Transverse colon (tissue), 4 donors: Measurements from ENCODE around the gene DES. TPM values are rescaled to one million over a fixed set of nuclear protein-coding genes. Genes with fewer than 3 reads are reported as not detected.

ENCODE experiments used
- DNase-seq: peaks from one replicate; pipeline ENCODE4 v3.0.0-alpha.2; 2019
- H3K27ac ChIP-seq, 4 donors: fragments of 200-600 bp; sonication (generic); 2 replicates each; pipeline ENCODE4 v1.5.1; 2016 to 2018; ENCODE audit warnings: inconsistent platforms in 4 of 4
- H3K27me3 ChIP-seq: fragments of 200-600 bp; sonication (generic); 2 replicates; pipeline ENCODE4 v1.5.1; 2017; ENCODE audit warnings: inconsistent platforms
- H3K36me3 ChIP-seq, 4 donors: fragments of 200-600 bp; sonication (generic); 2 replicates each; pipeline ENCODE4 v1.5.1; 2017 to 2019; ENCODE audit warnings: inconsistent platforms in 4 of 4
- H3K4me1 ChIP-seq, 4 donors: fragments of 200-600 bp; sonication (generic); 2 replicates each; pipeline ENCODE4 v1.5.1; 2017 to 2020; ENCODE audit warnings: inconsistent platforms in 4 of 4
- H3K4me3 ChIP-seq, 4 donors: fragments of 200-600 bp; sonication (generic); 1 replicate in 1 of 4; 2 replicates in 3 of 4; pipeline versions ENCODE4 v1.5.1 to v1.6.1; 2017 to 2019; ENCODE audit warnings: inconsistent platforms in 4 of 4
- H3K9me3 ChIP-seq, 2 donors: fragments of 200-600 bp; sonication (generic); 2 replicates each; pipeline ENCODE4 v1.5.1; 2017 to 2019; ENCODE audit warnings: inconsistent platforms in 2 of 2
- CTCF ChIP-seq, 5 experiments: fragments of 200-600 bp in 3 of 5; fragments of 450-650 bp in 2 of 5; sonication (generic) in 3 of 5; IDR thresholded peaks; 1 replicate in 2 of 5; 2 replicates in 3 of 5; pipeline ENCODE4 v1.5.1; 2016 to 2017; ENCODE audit warnings: antibody characterized with exemption in 5 of 5, inconsistent platforms in 3 of 5, mild to moderate bottlenecking in 2 of 5, moderate library complexity in 1 of 5
- EP300 ChIP-seq: sonication (generic); formaldehyde crosslinking; IDR thresholded peaks from one replicate; pipeline ENCODE4 v1.6.1; 2017; ENCODE audit warnings: antibody characterized with exemption, low read depth
- POLR2A ChIP-seq: fragments of 450-650 bp; IDR thresholded peaks from one replicate; pipeline ENCODE4 v1.6.1; 2016; ENCODE audit warnings: antibody characterized with exemption, mild to moderate bottlenecking, moderate library complexity
- POLR2AphosphoS5 ChIP-seq, 3 donors: sonication (generic); formaldehyde crosslinking; IDR thresholded peaks; one replicate each; pipeline ENCODE4 v1.6.1; 2016; ENCODE audit warnings: antibody characterized with exemption in 3 of 3
- WGBS, 2 donors: methylation state at CpG; one replicate each; pipeline ENCODE4 v1.1.5; 2018; ENCODE audit warnings: low coverage in 1 of 2; 5-methylcytosine and 5-hydroxymethylcytosine counted together
- in situ Hi-C, 4 donors: fragments of 200-750 bp; cut with MboI; loops; one replicate each; pipeline versions ENCODE4 v1.15.0 to v1.15.1; 2017; ENCODE audit warnings: low sequenced_read_pairs in 3 of 4, low pct_ligation_motif_present in 1 of 4, low pct_unique_long_range_greater_than_20kb in 1 of 4
- intact Hi-C: fragments of 100-400 bp; cut with DNase I; formaldehyde crosslinking; loops from one replicate; pipeline ENCODE4 v1.15.1; 2023; ENCODE audit warnings: low total_unique reads
- total RNA-seq, 4 donors: library from RNA; depleted of rRNA; stranded (reverse); fragments of >200 nt; gene quantifications; one replicate each; pipeline ENCODE4 v1.1.0, GENCODE V29; 2016

Gene DES
- total RNA-seq, 4 donors from 2014 or later: 1,000 to 12,373 (median 1,519) TPM

GRCh38 chr2:219380926-219381325 is 37.3 kb upstream of the DES start:
- intact Hi-C loops (loop anchor here (10.0 kb wide), 1 partner anchor 1156 kb away; no protein-coding TSS in a partner anchor), in situ Hi-C loops (no loop called here)
- DNase-seq: no peak
- no peaks in the 10 kb centered on the region for H3K27me3 ChIP-seq
- H3K9me3 ChIP-seq: no peaks in the 10 kb centered on the region
- peaks cover 0 to 32% (median 16%) of the 10 kb centered on the region in 4 donors for H3K36me3 ChIP-seq
- no peak overlapping the region for H3K27ac ChIP-seq
- TF ChIP-seq POLR2A (no peak), EP300 (no peak), POLR2AphosphoS5 (IDR thresholded peaks at IDR 0.05) (no peak), CTCF (IDR thresholded peaks at IDR 0.05) (no peak)
- no peak overlapping the region for H3K4me3 ChIP-seq
- no peaks in the 10 kb centered on the region for H3K4me1 ChIP-seq

- intact Hi-C loops (loop anchor here (10.0 kb wide), 1 partner anchor 1157 kb away; no protein-coding TSS in a partner anchor), in situ Hi-C loops (no loop called here)
- Histone ChIP-seq H3K36me3 (peaks cover 0 to 32% (median 16%) of the 10 kb centered on the region in 4 donors), H3K9me3 (no peaks in the 10 kb centered on the region), H3K4me1 (peaks cover under 1 to 4% (median 2%) of the 10 kb centered on the region in 4 donors), H3K27ac (no peak overlapping the region), H3K27me3 (no peaks in the 10 kb centered on the region), H3K4me3 (no peak overlapping the region)
- WGBS, 2 donors: 85 to 95% methylated on average over 5 to 9 of the region's 9 CpGs
- DNase-seq: no peak
- TF ChIP-seq POLR2AphosphoS5 (IDR thresholded peaks at IDR 0.05): no peak
- no peak for TF ChIP-seq EP300
- TF ChIP-seq CTCF (IDR thresholded peaks at IDR 0.05): no peak
- TF ChIP-seq POLR2A: no peak
These were observed 36.7 kb upstream of the DES start for GRCh38 chr2:219381448-219381847.

- Histone ChIP-seq H3K9me3 (no peaks in the 10 kb centered on the region), H3K4me3 (no peak overlapping the region), H3K27ac (no peak overlapping the region), H3K36me3 (peaks cover 0 to 31% (median 14%) of the 10 kb centered on the region in 4 donors), H3K27me3 (no peaks in the 10 kb centered on the region), H3K4me1 (peaks cover 8 to 17% (median 12%) of the 10 kb centered on the region in 4 donors)
- no peak for TF ChIP-seq POLR2AphosphoS5 (IDR thresholded peaks at IDR 0.05)
- no peak for TF ChIP-seq POLR2A
- TF ChIP-seq EP300: no peak
- TF ChIP-seq CTCF (IDR thresholded peaks at IDR 0.05): no peak
- 87% methylated on average over 15 of the region's 15 CpGs; no CpG with 5 or more reads in 1 of the 2 donors for WGBS, 2 donors
- intact Hi-C loops: loop anchor here (10.0 kb wide), 1 partner anchor 1159 kb away; no protein-coding TSS in a partner anchor
- in situ Hi-C loops: no loop called here
- no peak for DNase-seq
These were observed 34.0 kb upstream of the DES start for GRCh38 chr2:219384083-219384713.

- DNase-seq: no peak
- H3K4me3 ChIP-seq: no peak overlapping the region
- peaks cover 0 to 31% (median 14%) of the 10 kb centered on the region in 4 donors for H3K36me3 ChIP-seq
- peak overlapping the region in 1 of 4 donors; percentile 26 for H3K27ac ChIP-seq
- no peaks in the 10 kb centered on the region for H3K9me3 ChIP-seq
- intact Hi-C loops: loop anchor here (10.0 kb wide), 1 partner anchor 1160 kb away; no protein-coding TSS in a partner anchor
- 55 to 60% methylated on average over 2 of the region's 2 CpGs for WGBS, 2 donors
- TF ChIP-seq EP300 (no peak), POLR2AphosphoS5 (IDR thresholded peaks at IDR 0.05) (peak in 2 of 3 donors; percentile 19 to 52), CTCF (IDR thresholded peaks at IDR 0.05) (no peak)
- in situ Hi-C loops: no loop called here
- H3K27me3 ChIP-seq: no peaks in the 10 kb centered on the region
- H3K4me1 ChIP-seq: peaks cover 8 to 18% (median 13%) of the 10 kb centered on the region in 4 donors
These were observed 33.3 kb upstream of the DES start for GRCh38 chr2:219384859-219385258.
